Measurements from ENCODE around the gene ACOD1. TPM values are rescaled to one million over a fixed set of nuclear protein-coding genes. Genes with fewer than 3 reads are reported as not detected.

Gene ACOD1
- total and polyA plus RNA-seq, 2 of the 13 experiments (the other 11 are each of a cell fraction or from before 2014, with no cell fraction given) = not detected

- TF ChIP-seq ZNF251 (CRISPR knock-in tag; IDR thresholded peaks at IDR 0.05) = no peak
- no peak for TF ChIP-seq SNAPC2 (CRISPR knock-in tag; IDR thresholded peaks at IDR 0.05)
- 0 out of 2 replicates have a peak, but pooled peaks have one; percentile 24 for TF ChIP-seq TFDP1 (CRISPR knock-in tag; IDR thresholded peaks at IDR 0.05; ENCODE audit: borderline replicate concordance)
- TF ChIP-seq ZNF605 (CRISPR knock-in tag; IDR thresholded peaks at IDR 0.05) = 0 out of 2 replicates have a peak, but pooled peaks have one; percentile 40
- no peak for TF ChIP-seq MAZ (IDR thresholded peaks at IDR 0.05; ENCODE audit: borderline replicate concordance, low read depth, low read length)
- peak; percentile 61; the same call in 1 of the 2 replicates for TF ChIP-seq MAZ (CRISPR knock-in tag; IDR thresholded peaks at IDR 0.05; ENCODE audit: low read depth)
- peak; percentile 46; the same call in 1 of the 2 replicates for TF ChIP-seq ZNF501 (CRISPR knock-in tag; IDR thresholded peaks at IDR 0.05)
- 0 out of 2 replicates have a peak, but pooled peaks have one; percentile 50 for TF ChIP-seq MTF2 (CRISPR knock-in tag; IDR thresholded peaks at IDR 0.05; ENCODE audit: borderline replicate concordance)
- peak; percentile 38; the same call in 1 of the 2 replicates for TF ChIP-seq ARID5B (CRISPR knock-in tag; IDR thresholded peaks at IDR 0.05)
- TF ChIP-seq RNF2 (conservative IDR thresholded peaks at IDR 0.05; ENCODE audit: low read depth) = no peak
- TF ChIP-seq MTF1 (CRISPR knock-in tag; IDR thresholded peaks at IDR 0.05) = no peak
- TF ChIP-seq ZNF569 (CRISPR knock-in tag; IDR thresholded peaks at IDR 0.05; ENCODE audit: borderline replicate concordance) = no peak
- peak; percentile 94 for TF ChIP-seq CTCF (CRISPR knock-in tag; IDR thresholded peaks at IDR 0.05)
- TF ChIP-seq IRF9 (CRISPR knock-in tag; IDR thresholded peaks at IDR 0.05; ENCODE audit: borderline replicate concordance) = no peak
- no peak for TF ChIP-seq ATM (IDR thresholded peaks at IDR 0.05; ENCODE audit: borderline replicate concordance)
- 0 out of 2 replicates have a peak, but pooled peaks have one; percentile 25 for TF ChIP-seq ZNF747 (CRISPR knock-in tag; IDR thresholded peaks at IDR 0.05; ENCODE audit: borderline replicate concordance)
Observed at GRCh38 chr13:76980075-76980718, 31.9 kb downstream of the ACOD1 start (continued).
